ENCODE measurements around the gene LRRC4B. TPM values are rescaled to one million over a fixed set of nuclear protein-coding genes. Genes with fewer than 3 reads are reported as not detected.

The LRRC4B gene
- total and polyA plus RNA-seq, 2 of the 13 experiments (the other 11 are each of a cell fraction or from before 2014, with no cell fraction given) = not detected

DNA sequence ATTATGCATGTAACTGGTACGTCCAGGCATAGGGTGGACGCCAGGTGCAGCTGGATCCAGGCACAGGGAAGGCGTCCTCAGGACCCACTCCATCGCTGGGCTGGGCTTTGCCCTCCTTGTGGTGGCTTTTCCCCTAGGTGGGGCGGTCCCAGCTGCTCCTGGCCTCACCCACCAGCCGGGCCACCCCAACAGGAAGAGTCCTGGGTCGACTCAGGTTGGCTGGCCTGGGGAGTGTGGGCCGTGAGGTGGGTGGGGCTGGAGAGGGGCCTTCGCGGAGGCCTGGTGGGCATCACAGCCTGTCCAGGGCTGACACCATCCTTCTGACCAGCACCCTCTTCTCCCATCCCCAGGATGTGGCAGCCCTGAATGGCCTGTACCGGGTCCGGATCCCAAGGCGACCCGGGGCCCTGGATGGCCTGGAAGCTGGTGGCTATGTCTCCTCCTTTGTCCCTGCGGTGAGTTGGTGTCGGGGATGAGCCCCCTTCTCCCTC lies 88.4 kb downstream of the LRRC4B start:
- CTCF ChIA-PET (ENCODE audit: low intra/inter-chr PET ratio, low total read pairs) = interaction anchor here (1.2 to 2.4 kb wide), 4 partner anchors 16 to 123 kb away, joined by 5 to 71 read pairs (median 15); partner anchors contain the start of gene NAPSA
- no peak for DNase-seq (ENCODE audit: low spot score)
- H3K27me3 ChIP-seq (ENCODE audit: control insufficient read depth in 1 of 2, insufficient read depth in 2 of 2, low read length in 2 of 2) = peaks cover 4 to 13% of the 10 kb centered on the region in 2 experiments; a peak in 3 of 5 replicates
- TF ChIP-seq ZNF329 (CRISPR knock-in tag; IDR thresholded peaks at IDR 0.05; ENCODE audit: low read depth) (0 out of 2 replicates have a peak, but pooled peaks have one; percentile 67), ZNF333 (CRISPR knock-in tag; IDR thresholded peaks at IDR 0.05; ENCODE audit: borderline replicate concordance) (no peak), HOXA5 (CRISPR knock-in tag; IDR thresholded peaks at IDR 0.05) (no peak), ZBTB10 (CRISPR knock-in tag; IDR thresholded peaks at IDR 0.05; ENCODE audit: borderline replicate concordance) (no peak), ZNF232 (CRISPR knock-in tag; IDR thresholded peaks at IDR 0.05; ENCODE audit: borderline replicate concordance) (no peak), HOXA7 (CRISPR knock-in tag; IDR thresholded peaks at IDR 0.05) (no peak), IKZF4 (CRISPR knock-in tag; IDR thresholded peaks at IDR 0.05; ENCODE audit: borderline replicate concordance, low read depth, not compliant biosample characterization) (no peak), ZBTB7A (CRISPR knock-in tag; IDR thresholded peaks at IDR 0.05) (no peak)
- H3K4me3 ChIP-seq (replicated peaks in 1 of 3; ENCODE audit: insufficient read depth in 1 of 3, low read depth in 2 of 3, low read length in 3 of 3) = no peak overlapping the region
- ATAC-seq = no peak; the same call in 2 of the 3 replicates
- H3K79me2 ChIP-seq (ENCODE audit: insufficient read depth, low read length) = no peaks in the 10 kb centered on the region
- 22% methylated on average over 5 of the region's 16 CpGs for WGBS (ENCODE audit: low lambda C conversion rate)
- no peak for FAIRE-seq
- no peaks in the 10 kb centered on the region for H3K4me1 ChIP-seq (ENCODE audit: insufficient read depth, low read length)
- no peak overlapping the region for H2AFZ ChIP-seq (ENCODE audit: low read length)
- intact Hi-C loops (cut with micrococcal nuclease; ENCODE audit: unreplicated experiment) = loop anchor here (1.0 kb wide), 2 partner anchors 112 to 123 kb away; no protein-coding TSS in a partner anchor
- POLR2A ChIA-PET = interaction anchor here (1.4 kb wide), 1 partner anchor 111 kb away, joined by 3 read pairs; no protein-coding TSS in a partner anchor
- no peaks in the 10 kb centered on the region for H3K36me3 ChIP-seq (replicated peaks in 1 of 2; ENCODE audit: control insufficient read depth in 1 of 2, insufficient read depth in 2 of 2, low read length in 2 of 2)
- in situ Hi-C loops (cut with HindIII; ENCODE audit: extremely low pct_ligation_motif_present, low pct_unique_long_range_greater_than_20kb) = no loop called here
- H3K4me2 ChIP-seq (ENCODE audit: low read depth, low read length) = no peak overlapping the region
- no peaks in the 10 kb centered on the region for H4K20me1 ChIP-seq (ENCODE audit: insufficient read depth, low read length)
- H3K9me3 ChIP-seq (ENCODE audit: low read length) = no peaks in the 10 kb centered on the region
- H3K27ac ChIP-seq (ENCODE audit: extremely low read length, insufficient read depth, low read length) = no peak overlapping the region
- no TSS peak for BruUV-seq (replicated peaks)
- H3K9ac ChIP-seq (ENCODE audit: insufficient read depth, low read depth, low read length) = no peak overlapping the region

Data from HepG2 (cell line).